HG02981 (cell line): ENCODE results near the gene AOC2.
"Not testable (repeated sequence)": the region's sequence is repeated elsewhere in the genome, so short reads cannot be mapped to it uniquely, and the experiment has no call there.

Experiments
- ATAC-seq: cut with Tn5 transposase; IDR thresholded peaks from one replicate; pipeline ENCODE4 v1.9.1; 2021; ENCODE audit warnings: mild to moderate bottlenecking, moderate library complexity; ENCODE audit not compliant: unreplicated experiment

Gene AOC2

DNA sequence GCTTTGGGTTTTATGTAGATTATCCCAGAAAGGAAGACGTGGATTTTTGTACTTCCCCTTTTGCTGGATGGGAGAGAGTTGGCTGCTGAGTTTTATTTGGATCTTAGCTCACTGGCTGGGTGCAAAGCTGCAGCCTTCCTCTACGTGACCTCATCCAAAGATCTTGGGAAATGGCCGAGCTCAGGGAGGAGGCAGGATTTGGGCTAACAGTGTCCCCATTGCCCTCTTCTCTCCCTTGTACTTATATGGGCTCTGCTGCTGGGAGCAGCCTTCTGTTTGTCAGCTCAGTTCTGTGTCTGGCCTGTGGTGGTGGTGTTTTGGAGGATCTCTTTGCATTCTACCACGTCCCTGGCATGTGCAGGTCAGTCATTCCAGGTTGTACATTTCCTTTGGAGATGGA, 8.6 kb downstream of the AOC2 start:
- no peak for ATAC-seq

DNA sequence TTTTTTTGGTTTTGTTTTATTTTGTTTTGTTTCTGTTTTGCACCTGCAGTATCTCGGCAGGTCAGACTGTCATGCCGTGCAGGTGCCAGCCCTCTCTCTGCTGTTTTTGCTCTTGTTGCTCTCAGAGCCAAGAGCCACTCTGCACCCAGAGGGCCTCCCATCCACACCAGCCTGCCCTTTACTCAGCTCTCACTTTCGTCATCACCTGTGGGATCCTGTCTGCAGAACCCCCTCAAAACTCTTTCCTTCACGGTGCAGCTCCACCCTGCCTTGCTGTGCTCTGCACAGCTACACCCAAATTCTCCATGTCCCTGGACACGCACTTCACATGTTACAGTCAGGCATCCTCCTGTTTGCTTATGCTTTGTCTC, 9.2 kb downstream of the AOC2 start:
- no peak for ATAC-seq

DNA sequence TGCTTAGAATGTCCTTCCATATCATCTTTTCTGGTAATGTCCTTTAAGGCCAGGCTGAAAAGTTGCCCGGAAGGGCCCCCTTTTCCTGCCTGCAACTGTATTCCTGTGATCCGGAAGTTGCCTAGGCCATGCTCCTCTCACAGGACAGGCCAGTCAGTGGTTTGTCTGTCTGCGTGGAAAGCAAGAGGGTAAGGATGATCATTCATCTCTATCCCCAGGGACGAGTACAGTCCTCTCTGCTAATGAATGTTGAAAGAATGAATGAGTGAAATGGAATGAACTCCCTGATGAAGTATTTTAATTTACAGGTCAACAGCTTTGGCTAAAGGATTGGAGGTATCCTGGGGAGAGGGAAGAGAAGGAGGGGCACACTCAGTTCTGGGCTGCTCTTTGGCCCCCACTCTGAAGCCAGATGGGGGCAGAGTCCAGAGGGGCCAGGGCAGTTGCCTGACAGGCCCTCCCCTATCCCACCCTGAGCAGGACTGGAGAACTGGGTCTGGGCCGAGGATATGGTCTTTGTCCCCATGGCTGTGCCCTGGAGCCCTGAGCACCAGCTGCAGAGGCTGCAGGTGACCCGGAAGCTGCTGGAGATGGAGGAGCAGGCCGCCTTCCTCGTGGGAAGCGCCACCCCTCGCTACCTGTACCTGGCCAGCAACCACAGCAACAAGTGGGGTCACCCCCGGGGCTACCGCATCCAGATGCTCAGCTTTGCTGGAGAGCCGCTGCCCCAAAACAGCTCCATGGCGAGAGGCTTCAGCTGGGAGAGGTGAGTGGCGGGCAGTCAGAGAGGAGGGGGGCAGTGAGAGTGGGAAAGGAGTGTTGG, 9.8 kb downstream of the AOC2 start:
- no peak for ATAC-seq

DNA sequence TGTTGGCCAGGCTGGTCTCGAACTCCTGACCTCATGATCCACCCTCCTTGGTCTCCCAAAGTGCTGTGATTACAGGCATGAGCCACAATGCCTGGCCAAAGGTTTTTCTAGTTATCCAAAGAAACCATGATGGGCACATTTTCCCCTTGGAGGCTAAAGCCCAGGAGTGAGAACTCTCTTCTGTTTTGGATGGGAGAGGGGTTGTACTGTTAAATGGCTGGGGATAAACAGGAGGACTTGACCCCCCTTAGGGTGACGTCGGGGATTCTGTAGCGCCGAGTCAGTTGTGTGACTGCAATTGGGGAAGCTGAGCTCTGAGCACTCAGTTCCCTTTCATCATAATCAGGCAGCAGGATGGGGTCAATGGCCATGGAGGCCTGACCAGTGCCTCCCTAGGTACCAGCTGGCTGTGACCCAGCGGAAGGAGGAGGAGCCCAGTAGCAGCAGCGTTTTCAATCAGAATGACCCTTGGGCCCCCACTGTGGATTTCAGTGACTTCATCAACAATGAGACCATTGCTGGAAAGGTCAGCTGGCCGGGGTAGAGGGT, 10.7 kb downstream of the AOC2 start:
- no peak for ATAC-seq

DNA sequence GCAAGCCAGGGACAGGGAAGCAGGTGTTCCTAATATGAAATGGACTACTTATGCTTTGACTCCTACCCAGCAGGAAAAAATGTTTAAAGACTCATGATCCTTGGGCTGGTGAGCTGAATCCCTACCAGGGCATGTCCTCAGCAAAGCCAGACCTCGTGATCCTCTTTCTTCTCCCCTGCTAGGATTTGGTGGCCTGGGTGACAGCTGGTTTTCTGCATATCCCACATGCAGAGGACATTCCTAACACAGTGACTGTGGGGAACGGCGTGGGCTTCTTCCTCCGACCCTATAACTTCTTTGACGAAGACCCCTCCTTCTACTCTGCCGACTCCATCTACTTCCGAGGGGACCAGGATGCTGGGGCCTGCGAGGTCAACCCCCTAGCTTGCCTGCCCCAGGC, 11.7 kb downstream of the AOC2 start:
- ATAC-seq, result not testable (repeated sequence)

DNA sequence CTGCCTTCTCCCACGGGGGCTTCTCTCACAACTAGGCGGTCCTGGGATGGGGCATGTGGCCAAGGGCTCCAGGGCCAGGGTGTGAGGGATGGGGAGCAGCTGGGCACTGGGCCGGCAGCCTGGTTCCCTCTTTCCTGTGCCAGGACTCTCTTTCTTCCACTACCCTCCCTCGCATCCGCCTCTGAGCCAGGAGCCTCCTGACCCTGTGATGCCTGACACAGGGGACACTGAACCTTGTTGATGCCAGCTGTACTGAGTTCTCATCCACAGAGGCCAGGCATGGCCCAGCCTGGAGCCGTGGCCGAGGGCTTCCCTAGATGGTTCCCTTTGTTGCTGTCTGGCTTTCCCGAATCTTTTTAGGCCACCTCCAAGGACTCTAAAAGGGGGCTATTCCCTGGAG, 12.1 kb downstream of the AOC2 start:
- not testable (repeated sequence) for ATAC-seq

DNA sequence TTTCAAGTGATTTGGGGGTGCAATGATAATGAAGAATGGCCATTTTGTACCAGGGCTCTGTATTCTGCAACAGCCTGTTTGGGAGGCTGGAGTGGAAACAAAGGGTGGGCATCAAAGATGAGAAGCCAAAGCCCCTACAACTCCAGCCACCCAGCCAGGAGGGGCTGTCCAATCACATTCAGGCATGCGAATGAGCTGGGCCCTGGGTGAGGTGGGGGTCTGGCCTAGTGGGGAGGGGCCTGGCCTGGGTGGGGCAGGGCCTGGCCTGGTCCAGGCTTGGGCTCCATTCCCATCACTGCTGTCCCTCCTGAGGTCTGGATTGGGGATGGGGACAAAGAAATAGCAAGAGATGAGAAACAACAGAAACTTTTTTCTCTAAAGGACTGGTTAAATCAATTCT, 13.0 kb downstream of the AOC2 start:
- ATAC-seq, result no peak

DNA sequence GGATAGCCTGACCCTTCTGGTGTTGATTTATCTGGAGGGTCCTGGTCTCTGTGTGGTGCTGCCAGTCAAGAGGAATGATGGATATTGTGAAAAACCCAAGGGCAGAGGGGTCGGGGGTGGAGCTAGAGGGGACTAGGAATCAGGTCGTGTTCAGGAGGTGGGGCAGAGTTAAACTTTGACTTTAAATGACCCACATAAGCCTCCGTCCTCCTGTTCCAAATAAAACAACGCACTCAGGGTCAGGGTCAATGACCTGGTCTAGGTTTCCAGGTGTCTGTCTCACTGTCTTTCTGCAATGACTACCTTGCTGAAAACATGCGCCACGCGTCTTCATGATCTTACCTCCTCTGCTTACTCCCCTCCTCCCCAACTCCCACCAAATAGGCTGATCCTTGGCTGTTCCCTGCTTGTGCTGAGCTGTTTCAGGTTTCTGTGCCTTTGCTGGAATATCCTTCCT, 21.3 kb downstream of the AOC2 start:
- no peak for ATAC-seq

DNA sequence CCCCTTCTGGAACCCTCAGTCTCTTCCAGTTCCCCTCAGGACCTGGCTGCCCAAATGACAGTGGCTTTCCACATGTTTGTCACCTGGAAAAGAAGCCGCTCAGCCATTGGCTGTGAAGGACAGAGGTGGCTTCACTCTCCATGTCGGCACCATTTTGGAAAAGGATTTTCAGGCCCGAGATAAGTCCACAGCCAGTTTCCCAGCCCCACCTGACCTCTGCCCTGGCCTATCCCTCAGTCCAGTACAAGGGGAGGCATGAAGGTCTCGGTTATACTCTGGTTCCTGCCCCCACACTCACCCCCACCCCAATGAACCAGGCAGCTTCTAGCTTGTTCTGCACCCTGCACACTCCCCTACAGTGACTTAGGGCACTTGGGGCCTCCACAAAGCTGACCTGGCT, 21.8 kb downstream of the AOC2 start:
- ATAC-seq, result no peak

DNA sequence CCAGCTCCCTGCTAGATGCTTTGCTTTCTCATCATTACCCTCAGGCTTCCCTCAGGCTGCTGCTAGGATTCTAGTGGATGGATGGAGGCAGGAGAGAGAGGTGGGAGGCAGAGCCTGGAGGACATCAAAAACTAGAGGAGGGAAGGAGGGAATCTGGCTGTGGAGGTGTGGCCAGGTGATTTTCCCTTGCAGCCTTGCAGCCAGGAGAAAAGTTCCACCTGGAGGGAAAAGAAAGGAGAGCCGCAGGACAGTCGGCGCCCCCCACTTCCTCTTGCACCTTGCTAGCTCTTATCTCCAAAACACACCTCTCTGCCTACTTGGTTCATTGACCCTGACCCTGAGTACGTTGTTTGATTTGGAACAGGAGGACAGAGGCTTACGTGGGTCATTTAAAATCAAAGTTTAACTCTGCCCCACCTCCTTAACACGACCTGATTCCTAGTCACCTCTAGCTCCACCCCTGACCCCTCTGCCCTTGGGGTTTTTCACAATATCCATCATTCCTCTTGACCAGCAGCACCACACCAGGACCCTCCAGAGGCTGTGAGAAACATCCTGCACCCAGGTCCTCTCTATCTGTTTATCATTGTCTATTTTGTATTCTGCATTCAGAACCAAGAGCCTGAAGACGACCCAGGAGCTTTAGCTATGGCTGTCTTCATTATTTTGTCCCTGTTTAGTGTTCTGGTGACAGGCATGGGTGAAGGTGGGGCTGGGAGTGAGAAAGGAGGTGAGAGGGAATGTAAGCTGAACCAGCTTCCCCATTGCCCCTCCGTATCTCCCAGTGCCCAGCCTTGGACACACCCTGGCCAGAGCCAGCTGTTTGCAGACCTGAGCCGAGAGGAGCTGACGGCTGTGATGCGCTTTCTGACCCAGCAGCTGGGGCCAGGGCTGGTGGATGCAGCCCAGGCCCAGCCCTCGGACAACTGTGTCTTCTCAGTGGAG, 22.5 kb downstream of the AOC2 start:
- ATAC-seq, result no peak

DNA sequence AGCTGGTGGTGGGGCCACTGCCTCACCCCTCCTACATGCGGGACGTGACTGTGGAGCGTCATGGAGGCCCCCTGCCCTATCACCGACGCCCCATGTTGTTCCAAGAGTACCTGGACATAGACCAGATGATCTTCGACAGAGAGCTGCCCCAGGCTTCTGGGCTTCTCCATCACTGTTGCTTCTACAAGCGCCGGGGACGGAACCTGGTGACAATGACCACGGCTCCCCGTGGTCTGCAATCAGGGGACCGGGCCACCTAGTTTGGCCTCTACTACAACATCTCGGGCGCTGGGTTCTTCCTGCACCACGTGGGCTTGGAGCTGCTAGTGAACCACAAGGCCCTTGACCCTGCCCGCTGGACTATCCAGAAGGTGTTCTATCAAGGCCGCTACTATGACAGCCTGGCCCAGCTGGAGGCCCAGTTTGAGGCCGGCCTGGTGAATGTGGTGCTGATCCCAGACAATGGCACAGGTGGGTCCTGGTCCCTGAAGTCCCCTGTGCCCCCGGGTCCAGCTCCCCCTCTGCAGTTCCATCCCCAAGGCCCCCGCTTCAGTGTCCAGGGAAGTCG, 23.4 kb downstream of the AOC2 start:
- not testable (repeated sequence) for ATAC-seq

DNA sequence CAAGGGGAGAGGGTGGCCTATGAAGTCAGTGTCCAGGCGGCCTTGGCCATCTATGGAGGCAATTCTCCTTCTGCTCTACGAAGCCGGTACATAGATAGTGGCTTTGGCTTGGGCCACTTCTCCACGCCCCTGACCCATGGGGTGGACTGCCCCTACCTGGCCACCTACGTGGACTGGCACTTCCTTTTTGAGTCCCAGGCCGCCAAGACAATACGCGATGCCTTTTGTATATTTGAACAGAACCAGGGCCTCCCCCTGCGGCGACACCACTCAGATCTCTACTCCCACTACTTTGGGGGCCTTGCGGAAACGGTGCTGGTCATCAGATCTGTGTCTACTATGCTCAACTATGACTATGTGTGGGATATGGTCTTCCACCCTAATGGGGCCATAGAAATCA, 24.0 kb downstream of the AOC2 start:
- no peak for ATAC-seq

DNA sequence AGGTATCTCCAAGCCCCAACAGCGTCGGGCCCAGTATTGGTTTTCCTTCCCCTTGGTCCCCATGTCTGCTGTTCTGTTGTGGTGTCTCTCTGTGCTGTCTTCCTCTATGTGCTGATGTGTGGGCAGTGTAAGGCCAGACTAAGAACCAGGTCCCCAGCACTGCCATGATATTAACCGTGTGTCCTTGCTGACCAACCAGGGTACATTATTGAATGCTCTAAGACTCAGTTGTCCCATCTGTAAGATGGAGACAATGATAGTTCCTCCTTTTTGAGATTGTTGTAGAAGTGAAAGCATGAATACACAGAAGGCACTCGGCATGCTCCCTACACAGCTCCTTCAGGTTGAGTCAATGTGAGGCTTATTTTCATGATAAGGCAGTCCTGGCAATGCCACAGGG, 27.3 kb downstream of the AOC2 start:
- ATAC-seq, result no peak

DNA sequence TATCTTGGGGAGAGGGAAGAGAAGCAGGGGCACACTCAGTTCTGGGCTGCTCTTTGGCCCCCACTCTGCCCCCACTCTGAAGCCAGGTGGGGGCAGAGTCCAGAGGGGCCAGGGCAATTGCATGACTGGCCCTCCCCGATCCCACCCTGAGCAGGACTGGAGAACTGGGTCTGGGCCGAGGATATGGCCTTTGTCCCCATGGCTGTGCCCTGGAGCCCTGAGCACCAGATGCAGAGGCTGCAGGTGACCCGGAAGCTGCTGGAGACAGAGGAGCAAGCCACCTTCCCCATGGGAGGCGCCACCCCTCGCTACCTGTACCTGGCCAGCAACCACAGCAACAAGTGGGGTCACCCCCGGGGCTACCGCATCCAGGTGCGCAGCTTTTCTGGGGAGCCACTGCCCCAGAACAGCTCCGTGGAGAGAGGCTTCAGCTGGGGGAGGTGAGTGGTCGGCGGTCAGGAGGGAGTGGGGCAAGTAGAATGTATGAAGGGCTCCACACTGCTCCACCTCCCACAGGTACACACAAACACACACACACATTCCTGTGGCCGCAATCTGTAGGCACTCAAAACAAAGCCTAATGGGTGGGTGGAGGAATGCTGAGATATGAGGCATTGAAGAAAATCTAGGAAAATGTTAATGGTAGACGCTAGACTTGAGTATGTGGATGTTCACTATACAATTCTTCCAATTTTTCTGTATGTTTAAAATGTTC, 28.0 kb downstream of the AOC2 start:
- ATAC-seq, result no peak

DNA sequence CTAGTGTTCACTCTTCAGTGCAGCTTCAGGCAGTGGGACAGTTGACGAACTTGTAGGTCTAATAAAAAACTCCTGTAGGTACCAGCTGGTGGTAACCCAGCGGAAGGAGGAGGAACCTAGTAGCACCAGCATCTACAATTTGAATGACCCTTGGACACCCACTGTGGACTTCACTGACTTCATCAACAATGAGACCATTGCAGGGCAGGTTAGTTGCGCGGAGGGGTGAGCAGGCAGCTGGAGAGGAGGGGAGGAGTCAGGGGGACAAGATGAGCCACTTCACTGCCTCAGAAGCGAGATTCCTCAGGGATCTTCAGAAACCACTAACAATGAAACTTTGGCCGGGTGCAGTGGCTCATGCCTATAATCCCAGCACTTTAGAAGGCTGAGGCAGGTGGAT, 28.9 kb downstream of the AOC2 start:
- no peak for ATAC-seq

DNA sequence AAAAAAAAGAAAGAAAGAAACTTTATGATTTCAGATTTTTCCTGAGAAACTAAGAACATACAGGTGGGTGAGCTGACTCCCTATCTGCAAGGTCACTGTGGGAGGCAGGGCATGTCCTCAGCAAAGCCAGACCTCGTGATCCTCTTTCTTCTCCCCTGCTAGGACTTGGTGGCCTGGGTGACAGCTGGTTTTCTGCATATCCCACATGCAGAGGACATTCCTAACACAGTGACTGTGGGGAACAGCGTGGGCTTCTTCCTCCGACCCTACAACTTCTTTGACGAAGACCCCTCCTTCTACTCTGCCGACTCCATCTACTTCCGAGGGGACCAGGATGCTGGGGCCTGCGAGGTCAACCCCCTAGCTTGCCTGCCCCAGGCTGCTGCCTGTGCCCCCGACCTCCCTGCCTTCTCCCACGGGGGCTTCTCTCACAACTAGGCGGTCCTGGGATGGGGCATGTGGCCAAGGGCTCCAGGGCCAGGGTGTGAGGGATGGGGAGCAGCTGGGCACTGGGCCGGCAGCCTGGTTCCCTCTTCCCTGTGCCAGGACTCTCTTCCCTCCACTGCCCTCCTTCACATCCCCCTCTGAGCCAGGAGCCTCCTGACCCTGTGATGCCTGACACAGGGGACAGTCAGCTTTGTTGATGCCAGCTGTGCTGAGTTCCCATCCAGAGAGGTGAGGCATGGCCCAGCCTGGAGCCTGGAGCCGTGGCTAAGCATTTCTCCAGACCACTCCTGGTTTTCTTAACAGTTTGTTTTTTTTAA, 29.7 kb downstream of the AOC2 start:
- not testable (repeated sequence) for ATAC-seq

DNA sequence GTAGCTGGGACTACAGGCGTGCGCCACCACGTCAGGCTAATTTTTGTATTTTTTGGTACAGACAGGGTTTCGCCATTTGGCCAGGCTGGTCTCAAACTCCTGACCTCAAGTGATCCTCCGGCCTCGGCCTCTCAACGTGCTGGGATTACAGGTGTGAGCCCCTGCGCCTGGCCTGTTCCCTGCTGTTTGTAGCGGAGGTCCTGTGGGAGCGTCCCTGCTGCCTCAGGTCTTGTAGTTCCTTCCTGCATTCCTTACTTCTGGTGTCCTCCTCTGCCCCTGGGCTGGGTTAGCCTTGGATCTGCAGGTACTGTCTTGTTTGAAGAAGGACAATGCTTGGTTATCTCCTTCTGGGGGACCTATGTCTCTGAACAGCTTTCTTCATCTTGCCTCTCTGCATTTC, 32.7 kb downstream of the AOC2 start:
- no peak for ATAC-seq

DNA sequence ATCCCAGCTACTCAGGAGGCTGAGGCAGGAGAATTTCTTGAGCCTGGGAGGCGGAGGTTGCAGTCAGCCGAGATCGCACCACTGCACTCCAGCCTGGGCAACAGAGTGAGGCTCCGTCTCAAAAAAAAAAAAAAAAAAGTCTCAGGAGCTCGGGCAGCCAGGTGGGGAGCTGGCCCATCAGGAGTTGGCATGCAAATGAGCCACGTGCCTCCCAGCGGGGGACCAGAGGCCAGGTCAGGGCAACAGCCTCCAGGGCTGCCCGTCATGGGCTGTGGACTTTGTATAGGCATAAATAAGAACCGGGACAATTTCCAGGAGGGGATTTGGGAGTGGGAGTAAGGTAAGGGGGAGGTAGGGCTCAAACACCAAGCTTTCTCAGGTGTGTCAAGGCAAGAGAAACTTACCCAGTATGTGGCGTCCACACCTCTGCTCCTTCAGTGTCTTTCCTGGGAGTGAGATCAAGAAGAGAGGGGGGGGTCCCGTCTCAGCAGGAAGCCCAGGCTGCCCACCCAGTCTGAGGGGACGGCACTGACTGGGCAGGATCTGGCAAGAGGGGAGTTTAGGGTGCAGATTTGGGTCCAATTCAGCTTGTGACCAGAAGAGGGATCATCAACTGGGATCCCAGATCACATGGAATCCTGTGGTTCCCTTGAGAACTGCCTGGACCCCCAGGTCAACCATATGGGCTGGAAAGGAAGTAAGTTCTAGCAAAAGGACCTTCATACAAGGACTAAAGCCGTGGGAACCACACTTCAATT, 33.9 kb downstream of the AOC2 start:
- no peak for ATAC-seq

DNA sequence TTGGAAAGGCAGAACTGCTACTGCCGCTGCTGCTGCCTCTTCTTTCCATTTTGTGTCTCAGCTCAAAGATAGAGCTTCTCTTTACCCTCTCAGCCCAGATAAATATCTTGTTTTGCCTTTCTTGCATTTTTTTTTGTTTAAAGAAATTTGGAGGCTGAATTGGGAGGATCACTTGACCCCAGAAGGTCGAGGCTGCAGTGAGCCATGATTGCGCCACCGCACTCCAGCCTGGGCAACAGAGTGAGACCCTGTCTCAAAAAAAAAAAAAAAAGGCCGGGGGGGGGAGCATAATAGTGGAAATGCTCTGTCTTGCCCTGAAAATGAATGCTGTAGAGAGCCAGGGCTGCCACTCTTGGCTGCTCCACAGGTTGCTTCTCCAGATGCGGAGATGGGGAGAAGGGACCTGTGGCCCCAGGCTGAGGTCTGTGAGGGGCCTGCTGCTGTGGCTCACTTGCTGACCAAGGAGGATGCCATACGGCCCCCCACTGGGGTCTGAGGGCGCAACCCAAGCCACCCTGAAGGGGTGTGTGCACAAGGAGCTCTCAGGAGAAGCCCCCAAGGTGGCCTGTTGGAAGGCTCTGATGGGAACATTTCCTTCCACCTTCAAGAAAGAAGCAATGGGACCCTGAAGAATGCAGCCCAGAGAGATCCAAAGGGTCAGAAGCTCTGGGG, 34.7 kb downstream of the AOC2 start:
- no peak for ATAC-seq
